GM18519 (cell line): ENCODE measurements around the gene CDK10.
"Not testable (repeated sequence)": the region's sequence is repeated elsewhere in the genome, so short reads cannot be mapped to it uniquely, and the experiment has no call there.

Experiments
- ATAC-seq: cut with Tn5 transposase; IDR thresholded peaks from one replicate; pipeline ENCODE4 v1.9.1; 2021; ENCODE audit warnings: mild to moderate bottlenecking, moderate library complexity; ENCODE audit not compliant: unreplicated experiment, low FRiP score

Gene CDK10

GRCh38 chr16:89686520-89687091, at the start of gene CDK10:
CDK10 (plus strand) TSS chr16:89686689; CDS start chr16:89686711, 22 bp downstream.
- peak; percentile 75 for ATAC-seq

- ATAC-seq, result no peak
These were observed 49.1 kb upstream of the CDK10 start for GRCh38 chr16:89637379-89637778.

GRCh38 chr16:89638455-89638854, 48.0 kb upstream of the CDK10 start:
- no peak for ATAC-seq

- no peak for ATAC-seq
These were observed 47.1 kb upstream of the CDK10 start for GRCh38 chr16:89639385-89639784.

- ATAC-seq, result no peak
These were observed 44.9 kb upstream of the CDK10 start for GRCh38 chr16:89641458-89642119.

GRCh38 chr16:89642574-89642973, 43.9 kb upstream of the CDK10 start:
- no peak for ATAC-seq

- ATAC-seq, result no peak
These were observed 42.7 kb upstream of the CDK10 start for GRCh38 chr16:89643769-89644300.

GRCh38 chr16:89645122-89645521, 41.4 kb upstream of the CDK10 start:
- ATAC-seq, result no peak

GRCh38 chr16:89646270-89646669, 40.2 kb upstream of the CDK10 start:
- ATAC-seq, result no peak

GRCh38 chr16:89646906-89647305, 39.6 kb upstream of the CDK10 start:
- no peak for ATAC-seq

- ATAC-seq, result no peak
These were observed 34.9 kb upstream of the CDK10 start for GRCh38 chr16:89651584-89651983.

- ATAC-seq, result no peak
These were observed 32.7 kb upstream of the CDK10 start for GRCh38 chr16:89653656-89654295.

GRCh38 chr16:89655062-89655643, 31.3 kb upstream of the CDK10 start:
- no peak for ATAC-seq

GRCh38 chr16:89656435-89657121, 29.9 kb upstream of the CDK10 start:
- no peak for ATAC-seq

GRCh38 chr16:89657442-89658220, 28.9 kb upstream of the CDK10 start, which contains the start of the genes CHMP1A and SPATA33:
CHMP1A (minus strand) TSS chr16:89657708; CDS start chr16:89657588, 120 bp downstream.
SPATA33 (plus strand) TSS chr16:89657836; CDS start chr16:89657912, 76 bp downstream.
- ATAC-seq, result peak; percentile 83

- ATAC-seq, result no peak
These were observed 28.1 kb upstream of the CDK10 start for GRCh38 chr16:89658221-89658879.

GRCh38 chr16:89660146-89660545, 26.3 kb upstream of the CDK10 start:
- ATAC-seq, result no peak

- no peak for ATAC-seq
These were observed 25.3 kb upstream of the CDK10 start for GRCh38 chr16:89661215-89661614.

- not testable (repeated sequence) for ATAC-seq
These were observed 22.3 kb upstream of the CDK10 start for GRCh38 chr16:89664238-89664637.
